Heart right ventricle (tissue), 16 donors: ENCODE results near the gene TNFRSF14. TPM values are rescaled to one million over a fixed set of nuclear protein-coding genes. Genes with fewer than 3 reads are reported as not detected.

Source experiments
- ATAC-seq, 8 donors: fragments of 200-7000 bp; cut with Tn5 transposase; one replicate each; pipeline ENCODE4 v1.9.1; 2020; ENCODE audit warnings: mild to moderate bottlenecking in 8 of 8, moderate library complexity in 8 of 8, moderate number of reproducible peaks in 1 of 8
- DNase-seq, 2 donors: peaks; one replicate each; pipeline ENCODE4 v3.0.0-alpha.2; 2020
- H3K27ac ChIP-seq, 10 donors: fragments of 200-600 bp; sonication (generic) in 2 of 10; one replicate each; pipeline versions ENCODE4 v1.5.0 to v1.8.0; 2020 to 2022; ENCODE audit warnings: mild to moderate bottlenecking in 3 of 10
- H3K27me3 ChIP-seq, 7 donors: fragments of 200-600 bp; one replicate each; pipeline ENCODE4 v1.8.0; 2021 to 2022; ENCODE audit warnings: mild to moderate bottlenecking in 2 of 7
- H3K36me3 ChIP-seq, 9 donors: fragments of 200-600 bp; sonication (generic) in 1 of 9; one replicate each; pipeline versions ENCODE4 v1.5.0 to v1.8.0; 2020 to 2022; ENCODE audit warnings: mild to moderate bottlenecking in 2 of 9
- H3K4me1 ChIP-seq, 9 donors: fragments of 200-600 bp; sonication (generic) in 1 of 9; one replicate each; pipeline versions ENCODE4 v1.5.0 to v1.8.0; 2020 to 2022; ENCODE audit warnings: mild to moderate bottlenecking in 4 of 9
- H3K4me3 ChIP-seq, 10 donors: fragments of 200-600 bp; sonication (generic) in 2 of 10; one replicate each; pipeline versions ENCODE4 v1.5.0 to v1.8.0; 2020 to 2022; ENCODE audit warnings: mild to moderate bottlenecking in 7 of 10, moderate library complexity in 2 of 10
- H3K9me3 ChIP-seq, 11 donors: fragments of 200-600 bp in 10 of 11; sonication (generic) in 2 of 11; one replicate each; pipeline versions ENCODE4 v1.5.0 to v1.8.0; 2013 to 2022; ENCODE audit warnings: mild to moderate bottlenecking in 2 of 11, control low read depth in 1 of 11, moderate library complexity in 1 of 11
- WGBS, 2 donors: extraction: QIAGEN DNeasy Blood & Tissue Kit; methylation state at CpG; one replicate each; pipeline ENCODE4 v1.1.7; 2013; ENCODE audit warnings: inconsistent platforms in 1 of 2; 5-methylcytosine and 5-hydroxymethylcytosine counted together
- intact Hi-C, 10 donors: fragments of 100-400 bp; cut with DNase I; formaldehyde crosslinking; loops; one replicate each; pipeline versions ENCODE4 v1.11.1 to v1.14.2; 2022
- polyA plus RNA-seq, 2 donors: library from polyadenylated mRNA; stranded (reverse); fragments of 200-250 nt; gene quantifications; one replicate each; pipeline ENCODE4 v1.2.3, GENCODE V29; 2013
- total RNA-seq, 10 donors: library from RNA; stranded (reverse); fragmentation: NEBNext Ultra II Directional in 3 of 10; extraction: Animal tissue kit (Norgen Biotek cat#: 25700) in 3 of 10; gene quantifications; one replicate each; pipeline versions ENCODE4 v1.2.1 to v1.2.4, GENCODE V29; 2021 to 2023
- TF ChIP-seq, protein P1 (sequence below), 9 donors: fragments of 200-600 bp; sonication (generic) in 2 of 9; IDR thresholded peaks; one replicate each; pipeline versions ENCODE4 v1.5.0 to v1.8.0; 2021 to 2022; ENCODE audit warnings: antibody characterized with exemption in 9 of 9, mild to moderate bottlenecking in 5 of 9, moderate library complexity in 1 of 9
- donor health status: Arrhythmogenic right ventricular cardiomyopathy.
- donor health status: ischemic (EF 13 %, LVEDD 7.1; RV severe dilation, severe dysfunction).
- donor health status: healthy with polysubstance abuse.
- donor health status: DM: no; HTN: yes; CAD: no.
- donor health status: DM: no; HTN: no; CAD: no.
- donor health status: ischemic (EF 25% LVEDD 6.9; RV normal size, moderate dysfunction).
- donor health status: ischemic (EF 25% LVEDD 5.7; RV mildly dilated, moderate dysfunction).
- donor health status: healthy.
- donor health status: DM: yes; HTN: yes; CAD: no.
- donor health status: Ischemic cardiomyopathy.
- donor health status: ischemic (EF 35%, LVEDD 5.7; RV mildly dilated, moderate dysfunction).
- donor health status: nonischemic (EF 11% LVEDD 7.7; RV severe dilation, severe dysfunction).
- donor health status: DM: yes; HTN: yes; CAD: no.
- donor health status: PGD.
- donor health status: ischemic (EF 29% LVEDD 5.4; RV normal size, mild dysfunction).
- donor health status: nonischemic (EF 23%, LVEDD 6.1; RV moderate dilation, normal function).

The TNFRSF14 gene
- total and polyA plus RNA-seq, 12 donors: 7.5 to 59.6 (median 14.7) TPM

- 76 to 79% methylated on average over 23 to 30 of the region's 30 CpGs for WGBS, 2 donors
- H3K27me3 ChIP-seq: peaks cover 0 to 3% (median 0%) of the 10 kb centered on the region in 7 donors
- ATAC-seq (no peak), DNase-seq (no peak)
- H3K4me3 ChIP-seq: no peak overlapping the region
- H3K9me3 ChIP-seq: no peaks in the 10 kb centered on the region
- peak overlapping the region in 1 of 10 donors; percentile 9 for H3K27ac ChIP-seq
- peaks cover 11 to 55% (median 41%) of the 10 kb centered on the region in 9 donors for H3K4me1 ChIP-seq
- TF ChIP-seq, protein P1, sequence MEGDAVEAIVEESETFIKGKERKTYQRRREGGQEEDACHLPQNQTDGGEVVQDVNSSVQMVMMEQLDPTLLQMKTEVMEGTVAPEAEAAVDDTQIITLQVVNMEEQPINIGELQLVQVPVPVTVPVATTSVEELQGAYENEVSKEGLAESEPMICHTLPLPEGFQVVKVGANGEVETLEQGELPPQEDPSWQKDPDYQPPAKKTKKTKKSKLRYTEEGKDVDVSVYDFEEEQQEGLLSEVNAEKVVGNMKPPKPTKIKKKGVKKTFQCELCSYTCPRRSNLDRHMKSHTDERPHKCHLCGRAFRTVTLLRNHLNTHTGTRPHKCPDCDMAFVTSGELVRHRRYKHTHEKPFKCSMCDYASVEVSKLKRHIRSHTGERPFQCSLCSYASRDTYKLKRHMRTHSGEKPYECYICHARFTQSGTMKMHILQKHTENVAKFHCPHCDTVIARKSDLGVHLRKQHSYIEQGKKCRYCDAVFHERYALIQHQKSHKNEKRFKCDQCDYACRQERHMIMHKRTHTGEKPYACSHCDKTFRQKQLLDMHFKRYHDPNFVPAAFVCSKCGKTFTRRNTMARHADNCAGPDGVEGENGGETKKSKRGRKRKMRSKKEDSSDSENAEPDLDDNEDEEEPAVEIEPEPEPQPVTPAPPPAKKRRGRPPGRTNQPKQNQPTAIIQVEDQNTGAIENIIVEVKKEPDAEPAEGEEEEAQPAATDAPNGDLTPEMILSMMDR (IDR thresholded peaks at IDR 0.05): no peak
- intact Hi-C loops: no loop called here
- H3K36me3 ChIP-seq: peaks cover 0 to 15% (median 0%) of the 10 kb centered on the region in 9 donors
Measured at GRCh38 chr1:2553871-2554620, 2.1 kb upstream of the TNFRSF14 start.

GRCh38 chr1:2554621-2555387 is 1.4 kb upstream of the TNFRSF14 start:
- Histone ChIP-seq H3K36me3 (peaks cover 0 to 23% (median 0%) of the 10 kb centered on the region in 9 donors), H3K9me3 (no peaks in the 10 kb centered on the region), H3K27me3 (peaks cover 0 to 3% (median 0%) of the 10 kb centered on the region in 7 donors), H3K27ac (peak overlapping the region in 9 of 10 donors; percentile 91 to 95 (median 93)), H3K4me1 (peaks cover 8 to 47% (median 34%) of the 10 kb centered on the region in 9 donors), H3K4me3 (peak overlapping the region in 6 of 10 donors; percentile 45 to 81 (median 68))
- DNase-seq (peak in 1 of 2 donors; percentile 55), ATAC-seq (peak in 2 of 8 donors; percentile 8 to 12)
- intact Hi-C loops: no loop called here
- 52 to 63% methylated on average over 19 of the region's 19 CpGs for WGBS, 2 donors
- TF ChIP-seq, protein P1 (IDR thresholded peaks at IDR 0.05): peak in 8 of 9 donors; percentile 17 to 62 (median 54)

GRCh38 chr1:2555634-2556276 is 416 bp upstream of the TNFRSF14 start:
- Histone ChIP-seq H3K4me1 (peaks cover 8 to 45% (median 32%) of the 10 kb centered on the region in 9 donors), H3K36me3 (peaks cover 0 to 32% (median 0%) of the 10 kb centered on the region in 9 donors), H3K27me3 (peaks cover 0 to 3% (median 0%) of the 10 kb centered on the region in 7 donors), H3K9me3 (no peaks in the 10 kb centered on the region), H3K4me3 (peak overlapping the region; percentile 45 to 81 (median 68)), H3K27ac (peak overlapping the region; percentile 88 to 95 (median 92))
- DNase-seq (peak; percentile 78 to 82), ATAC-seq (peak; percentile 52 to 72 (median 60))
- intact Hi-C loops: no loop called here
- 19 to 23% methylated on average over 26 of the region's 26 CpGs for WGBS, 2 donors
- TF ChIP-seq, protein P1 (IDR thresholded peaks at IDR 0.05): no peak
